GM08714 (cell line): Measurements from ENCODE around the gene CLIP4.

Experiments
- H3K4me3 ChIP-seq: fragments of 200-500 bp; sonication (Bioruptor generic); 2 replicates; pipeline ENCODE4 v1.5.1; 2014; ENCODE audit warnings: mild to moderate bottlenecking, low read length, inconsistent platforms
- ZNF274 ChIP-seq: IDR thresholded peaks from 2 replicates; pipeline ENCODE4 v1.6.1; 2012; ENCODE audit warnings: mild to moderate bottlenecking, low read depth, low read length

CLIP4 gene

GRCh38 chr2:29223257-29223656 is 108.0 kb downstream of the CLIP4 start:
- H3K4me3 ChIP-seq, result no peak overlapping the region

GRCh38 chr2:29223851-29224692 is 108.9 kb downstream of the CLIP4 start:
- no peak for TF ChIP-seq ZNF274
- no peak overlapping the region for H3K4me3 ChIP-seq

More at GRCh38 chr2:29223257-29223656, 108.0 kb downstream of the CLIP4 start:
- no peak for TF ChIP-seq ZNF274

DNA sequence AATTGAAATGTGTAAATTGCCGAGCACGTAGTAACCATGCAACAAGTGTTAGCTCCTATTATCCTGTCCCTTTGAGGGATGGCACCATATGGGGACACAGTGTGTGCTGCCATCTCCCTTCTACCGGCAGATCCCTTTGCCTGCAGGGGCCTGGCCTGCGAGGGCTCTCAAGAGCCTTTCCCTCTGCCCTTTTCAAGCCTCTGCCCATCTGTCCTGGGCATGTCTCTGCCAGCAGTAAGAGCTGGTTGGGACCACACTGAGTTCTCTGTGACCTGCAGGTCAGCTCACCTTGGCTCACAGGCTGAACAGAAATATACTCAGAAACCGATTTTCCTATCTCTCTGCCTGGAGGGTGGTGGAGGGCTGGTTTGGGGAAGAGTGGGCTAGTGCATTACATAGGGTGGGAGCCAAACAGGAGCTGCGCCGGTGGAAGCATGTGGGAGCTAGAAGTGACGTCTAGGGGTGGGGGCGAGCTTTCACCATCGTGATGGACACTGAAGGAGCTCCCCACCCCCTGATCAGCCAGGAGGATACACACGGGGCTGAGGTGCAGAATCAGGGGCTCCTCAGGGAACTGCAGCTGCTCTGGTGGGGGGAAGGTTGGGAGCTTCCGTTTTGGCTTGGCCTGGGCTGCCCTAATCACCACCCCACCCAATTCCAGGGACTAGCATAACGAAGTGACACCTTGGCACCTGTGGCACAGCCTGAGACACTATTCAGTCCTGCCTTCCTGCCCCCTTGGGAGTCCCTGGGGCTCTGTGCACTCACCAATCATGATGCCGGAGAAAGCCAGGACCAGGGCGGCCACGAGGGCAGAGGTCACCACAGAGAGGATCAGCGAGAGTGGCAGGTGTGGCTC is 109.7 kb downstream of the CLIP4 start:
- H3K4me3 ChIP-seq, result no peak overlapping the region
- no peak for TF ChIP-seq ZNF274

- no peak overlapping the region for H3K4me3 ChIP-seq
- no peak for TF ChIP-seq ZNF274
Observed at GRCh38 chr2:29225814-29226213, 110.6 kb downstream of the CLIP4 start.

DNA sequence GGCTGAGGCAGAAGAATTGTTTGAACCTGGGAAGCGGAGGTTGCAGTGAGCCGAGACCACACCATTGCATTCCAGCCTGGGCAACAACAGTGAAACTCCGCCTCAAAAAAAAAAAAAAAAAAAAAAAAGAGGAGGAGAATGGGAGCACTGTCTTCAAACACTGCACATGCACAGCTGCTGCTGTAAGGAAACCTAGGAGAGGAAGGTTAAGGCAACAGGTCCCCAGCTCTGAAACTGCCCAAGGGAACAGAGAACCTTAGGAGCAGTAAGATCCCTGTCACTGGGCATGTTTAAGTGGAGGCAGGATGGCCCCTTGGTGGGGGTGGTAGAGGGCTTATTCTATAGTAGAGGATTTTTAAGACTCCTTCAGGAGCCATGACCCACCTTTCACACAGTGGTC is 111.2 kb downstream of the CLIP4 start:
- no peak for TF ChIP-seq ZNF274
- H3K4me3 ChIP-seq, result no peak overlapping the region

GRCh38 chr2:29226808-29227207 is 111.6 kb downstream of the CLIP4 start:
- H3K4me3 ChIP-seq, result no peak overlapping the region
- TF ChIP-seq ZNF274, result no peak

- H3K4me3 ChIP-seq, result no peak overlapping the region
- TF ChIP-seq ZNF274, result no peak
Observed at GRCh38 chr2:29227935-29228675, 112.9 kb downstream of the CLIP4 start.

DNA sequence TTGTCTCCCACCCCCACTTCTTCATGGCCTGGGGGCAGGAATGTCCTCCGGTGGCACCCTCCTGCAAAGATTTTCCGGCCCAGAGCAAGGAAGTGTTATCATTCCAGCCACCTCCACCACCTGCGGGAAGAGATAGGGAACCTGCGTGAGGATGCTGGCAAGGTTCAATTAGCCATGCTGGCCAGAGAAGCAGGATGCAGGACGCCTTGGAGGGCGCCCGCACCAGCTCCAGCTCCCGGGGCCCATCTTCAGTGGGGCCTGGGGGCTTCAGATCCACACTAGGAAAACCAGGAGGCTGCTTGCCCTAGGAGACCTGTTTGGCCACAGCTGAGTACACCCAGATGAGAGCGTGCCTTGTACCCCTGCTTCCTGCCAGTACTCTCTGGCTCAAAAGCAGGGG is 113.7 kb downstream of the CLIP4 start:
- no peak overlapping the region for H3K4me3 ChIP-seq
- TF ChIP-seq ZNF274, result no peak

DNA sequence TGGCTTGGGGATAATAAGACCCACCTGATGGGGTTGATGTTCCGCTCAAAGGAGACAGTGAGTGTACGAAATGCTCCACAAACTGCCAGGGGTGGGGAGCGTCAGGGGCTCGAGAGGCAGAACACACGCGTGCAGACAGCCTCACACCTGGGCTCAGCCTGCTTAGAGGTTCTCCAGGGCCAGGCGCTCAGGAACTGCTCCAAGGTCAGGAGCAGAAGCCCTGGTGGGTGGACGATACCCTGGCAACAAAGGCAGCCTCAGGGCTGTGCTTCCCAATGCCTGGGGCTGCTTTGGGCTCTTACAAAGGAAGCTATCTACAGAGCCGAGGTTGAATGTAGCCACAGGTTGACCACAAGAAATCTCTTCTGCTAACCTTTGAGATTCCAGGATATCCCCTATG is 114.4 kb downstream of the CLIP4 start:
- H3K4me3 ChIP-seq, result no peak overlapping the region
- TF ChIP-seq ZNF274, result no peak

DNA sequence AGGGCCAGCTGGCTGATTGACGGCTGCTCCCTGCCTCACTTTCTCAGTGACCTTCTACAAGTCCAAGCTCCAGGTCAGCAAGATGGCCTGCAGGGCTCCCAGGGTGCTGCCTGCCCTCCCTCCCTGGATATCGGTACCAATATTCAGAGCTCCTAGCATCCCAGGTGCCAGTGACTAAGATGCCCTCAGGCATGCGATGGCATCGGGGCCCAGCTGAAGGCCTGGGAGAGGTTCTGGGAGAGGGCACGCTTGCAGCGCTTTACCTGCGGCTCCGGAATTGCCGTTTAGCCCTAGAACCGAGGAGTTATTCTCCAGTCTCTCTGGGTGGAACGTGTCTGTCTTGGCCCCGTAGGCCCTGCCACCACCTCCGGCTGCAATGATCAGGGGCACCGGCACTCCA is 116.8 kb downstream of the CLIP4 start:
- H3K4me3 ChIP-seq, result no peak overlapping the region
- TF ChIP-seq ZNF274, result no peak

DNA sequence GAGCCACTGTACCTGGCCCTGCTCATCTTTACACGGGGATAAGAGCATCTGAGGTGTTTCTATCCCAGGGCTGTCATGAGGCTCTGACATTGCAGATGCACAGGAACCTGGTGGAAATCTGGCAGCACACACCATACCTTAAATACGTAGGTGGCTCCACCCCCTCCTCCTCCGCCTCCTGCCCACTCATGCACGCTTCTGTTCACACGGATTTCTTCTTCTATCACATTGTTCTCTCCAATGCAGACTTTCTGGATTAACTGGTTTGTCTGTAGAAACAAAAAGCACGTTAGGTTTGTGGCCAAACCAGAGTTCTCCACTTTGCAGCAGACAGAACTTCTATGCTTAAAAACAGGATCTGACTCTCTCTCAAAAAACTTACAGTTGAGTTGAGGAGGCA is 118.2 kb downstream of the CLIP4 start:
- H3K4me3 ChIP-seq, result no peak overlapping the region
- no peak for TF ChIP-seq ZNF274

GRCh38 chr2:29235411-29235810 is 120.2 kb downstream of the CLIP4 start:
- no peak overlapping the region for H3K4me3 ChIP-seq
- no peak for TF ChIP-seq ZNF274

GRCh38 chr2:29236074-29236473 is 120.9 kb downstream of the CLIP4 start:
- TF ChIP-seq ZNF274, result no peak
- H3K4me3 ChIP-seq, result no peak overlapping the region

DNA sequence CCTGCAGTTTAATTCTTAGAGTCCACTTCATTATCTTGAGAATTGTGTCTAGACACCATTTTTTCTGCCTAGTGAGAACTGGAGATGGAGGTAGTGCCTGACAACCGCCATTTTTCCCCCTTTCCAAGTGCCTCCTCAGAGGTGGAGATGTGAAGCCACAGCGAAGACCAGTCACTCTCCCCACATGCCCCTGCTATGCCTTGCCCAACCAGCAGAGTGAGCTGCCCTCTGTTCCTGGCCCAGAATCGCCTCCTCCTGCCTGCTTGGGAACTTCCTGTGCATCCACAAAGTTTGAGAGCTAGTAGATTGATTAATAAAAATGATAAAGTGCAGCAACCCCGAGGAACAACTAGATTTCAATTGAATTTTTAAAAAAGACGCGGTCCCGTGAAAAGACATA is 123.3 kb downstream of the CLIP4 start:
- no peak for TF ChIP-seq ZNF274
- H3K4me3 ChIP-seq, result no peak overlapping the region
